ENCODE results near the gene ZFHX3.

The ZFHX3 gene

DNA sequence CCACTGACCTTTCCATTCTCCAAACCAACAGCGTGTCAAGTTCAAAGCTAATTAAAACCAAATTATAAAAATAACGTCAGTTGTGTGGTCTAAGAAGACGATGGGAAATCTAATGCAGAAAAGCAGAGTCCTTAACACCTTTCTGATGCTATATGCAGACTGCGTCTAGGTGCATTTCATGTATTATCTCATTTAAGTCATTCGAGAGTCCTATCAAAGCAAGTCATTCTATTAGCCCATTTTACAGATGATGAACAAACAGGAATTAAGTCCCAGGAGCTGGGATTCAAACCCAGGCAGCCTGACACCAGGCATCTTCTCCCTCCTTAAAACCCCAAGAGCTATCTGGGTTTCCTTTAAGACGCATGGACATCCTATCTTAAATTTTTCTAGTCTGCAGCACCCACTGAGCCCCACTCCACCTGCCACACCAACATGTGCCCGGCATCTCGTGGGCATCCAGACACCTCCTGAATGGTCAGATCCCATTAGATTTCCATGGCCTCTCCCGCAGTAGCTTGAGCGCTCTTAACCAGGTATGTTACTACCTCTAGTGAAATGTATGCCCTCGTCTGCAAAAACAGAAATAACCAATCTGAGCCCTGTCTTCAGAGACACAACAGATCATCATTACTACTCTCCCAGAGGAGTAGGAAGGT lies 115.1 kb downstream of the ZFHX3 start:
- no peaks in the 10 kb centered on the region for H3K27me3 ChIP-seq (ENCODE audit: low read depth, low read length)
- H3K79me2 ChIP-seq (ENCODE audit: low read length): no peaks in the 10 kb centered on the region
- no peaks in the 10 kb centered on the region for H3K36me3 ChIP-seq (replicated peaks; ENCODE audit: low read depth, low read length)
- H3K9ac ChIP-seq (ENCODE audit: low read length): no peak overlapping the region
- H3K4me3 ChIP-seq (ENCODE audit: low read length): no peak overlapping the region
- no peak overlapping the region for H3K4me2 ChIP-seq (ENCODE audit: low read length)
- no peaks in the 10 kb centered on the region for H3K4me1 ChIP-seq (ENCODE audit: low read length)
- no peak for TF ChIP-seq EZH2phosphoT487 (IDR thresholded peaks at IDR 0.05; ENCODE audit: low read depth)
- TF ChIP-seq, protein P1, sequence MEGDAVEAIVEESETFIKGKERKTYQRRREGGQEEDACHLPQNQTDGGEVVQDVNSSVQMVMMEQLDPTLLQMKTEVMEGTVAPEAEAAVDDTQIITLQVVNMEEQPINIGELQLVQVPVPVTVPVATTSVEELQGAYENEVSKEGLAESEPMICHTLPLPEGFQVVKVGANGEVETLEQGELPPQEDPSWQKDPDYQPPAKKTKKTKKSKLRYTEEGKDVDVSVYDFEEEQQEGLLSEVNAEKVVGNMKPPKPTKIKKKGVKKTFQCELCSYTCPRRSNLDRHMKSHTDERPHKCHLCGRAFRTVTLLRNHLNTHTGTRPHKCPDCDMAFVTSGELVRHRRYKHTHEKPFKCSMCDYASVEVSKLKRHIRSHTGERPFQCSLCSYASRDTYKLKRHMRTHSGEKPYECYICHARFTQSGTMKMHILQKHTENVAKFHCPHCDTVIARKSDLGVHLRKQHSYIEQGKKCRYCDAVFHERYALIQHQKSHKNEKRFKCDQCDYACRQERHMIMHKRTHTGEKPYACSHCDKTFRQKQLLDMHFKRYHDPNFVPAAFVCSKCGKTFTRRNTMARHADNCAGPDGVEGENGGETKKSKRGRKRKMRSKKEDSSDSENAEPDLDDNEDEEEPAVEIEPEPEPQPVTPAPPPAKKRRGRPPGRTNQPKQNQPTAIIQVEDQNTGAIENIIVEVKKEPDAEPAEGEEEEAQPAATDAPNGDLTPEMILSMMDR (IDR thresholded peaks at IDR 0.05; ENCODE audit: low read depth, low read length): no peak
- no peak overlapping the region for H3K27ac ChIP-seq (ENCODE audit: low read length)
- no peaks in the 10 kb centered on the region for H4K20me1 ChIP-seq (ENCODE audit: insufficient read depth, low read length)
- H2AFZ ChIP-seq (ENCODE audit: low read depth, low read length): no peak overlapping the region
- no peaks in the 10 kb centered on the region for H3K9me3 ChIP-seq (ENCODE audit: insufficient read depth, low read length)

DNA sequence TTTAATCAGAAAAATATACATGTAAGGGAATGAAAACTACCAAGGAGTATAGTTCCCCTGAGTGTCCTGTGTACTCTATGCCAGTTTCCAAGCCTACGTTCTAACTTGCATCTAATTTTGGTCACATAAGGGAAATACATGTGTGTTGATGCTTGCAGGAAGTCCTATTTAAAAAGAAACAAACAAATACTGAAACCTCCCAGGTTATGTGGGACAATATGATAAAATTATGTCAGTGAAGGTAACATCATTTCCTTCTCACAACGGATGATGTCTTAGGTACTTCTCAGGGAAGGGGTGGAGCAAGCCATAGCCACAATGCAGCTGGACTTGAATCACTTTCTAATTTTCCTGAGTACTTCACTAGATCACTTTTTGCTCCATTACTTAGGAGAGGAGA lies 115.9 kb downstream of the ZFHX3 start:
- Histone ChIP-seq H3K4me3 (ENCODE audit: low read length) (no peak overlapping the region), H3K36me3 (replicated peaks; ENCODE audit: low read depth, low read length) (no peaks in the 10 kb centered on the region), H4K20me1 (ENCODE audit: insufficient read depth, low read length) (no peaks in the 10 kb centered on the region), H3K27me3 (ENCODE audit: low read depth, low read length) (no peaks in the 10 kb centered on the region), H3K27ac (ENCODE audit: low read length) (no peak overlapping the region), H3K9ac (ENCODE audit: low read length) (no peak overlapping the region), H3K79me2 (ENCODE audit: low read length) (no peaks in the 10 kb centered on the region), H2AFZ (ENCODE audit: low read depth, low read length) (no peak overlapping the region), H3K4me2 (ENCODE audit: low read length) (0 out of 2 replicates have a peak overlapping the region, but pooled peaks have one; percentile 2), H3K9me3 (ENCODE audit: insufficient read depth, low read length) (no peaks in the 10 kb centered on the region), H3K4me1 (ENCODE audit: low read length) (no peaks in the 10 kb centered on the region)
- no peak for TF ChIP-seq EZH2phosphoT487 (IDR thresholded peaks at IDR 0.05; ENCODE audit: low read depth)
- TF ChIP-seq, protein P1 (IDR thresholded peaks at IDR 0.05; ENCODE audit: low read depth, low read length): no peak

DNA sequence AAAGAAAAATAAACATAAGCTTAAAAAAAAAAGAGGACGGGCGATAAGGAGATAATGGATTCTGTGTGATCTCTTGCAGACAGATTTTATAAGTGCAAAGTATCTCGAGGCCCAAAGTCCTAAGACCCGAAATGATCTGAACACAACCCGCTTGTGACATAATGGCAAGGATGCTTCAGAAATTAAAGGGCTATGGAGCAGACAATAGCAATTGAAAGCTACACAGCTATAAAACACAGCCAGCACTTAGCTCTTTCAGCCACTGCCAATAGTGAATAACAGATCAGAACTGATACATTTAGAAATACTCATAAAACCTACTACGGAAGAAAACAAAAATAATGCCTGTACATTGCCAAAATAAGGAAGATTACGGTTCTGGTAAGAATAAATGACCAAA lies 117.5 kb downstream of the ZFHX3 start:
- Histone ChIP-seq H3K27ac (ENCODE audit: low read length) (no peak overlapping the region), H3K4me1 (ENCODE audit: low read length) (no peaks in the 10 kb centered on the region), H3K4me2 (ENCODE audit: low read length) (no peak overlapping the region), H2AFZ (ENCODE audit: low read depth, low read length) (no peak overlapping the region), H3K27me3 (ENCODE audit: low read depth, low read length) (no peaks in the 10 kb centered on the region), H3K9ac (ENCODE audit: low read length) (no peak overlapping the region), H3K36me3 (replicated peaks; ENCODE audit: low read depth, low read length) (no peaks in the 10 kb centered on the region), H3K9me3 (ENCODE audit: insufficient read depth, low read length) (no peaks in the 10 kb centered on the region), H3K4me3 (ENCODE audit: low read length) (no peak overlapping the region), H4K20me1 (ENCODE audit: insufficient read depth, low read length) (no peaks in the 10 kb centered on the region), H3K79me2 (ENCODE audit: low read length) (no peaks in the 10 kb centered on the region)
- no peak for TF ChIP-seq EZH2phosphoT487 (IDR thresholded peaks at IDR 0.05; ENCODE audit: low read depth)
- TF ChIP-seq, protein P1 (IDR thresholded peaks at IDR 0.05; ENCODE audit: low read depth, low read length): no peak

DNA sequence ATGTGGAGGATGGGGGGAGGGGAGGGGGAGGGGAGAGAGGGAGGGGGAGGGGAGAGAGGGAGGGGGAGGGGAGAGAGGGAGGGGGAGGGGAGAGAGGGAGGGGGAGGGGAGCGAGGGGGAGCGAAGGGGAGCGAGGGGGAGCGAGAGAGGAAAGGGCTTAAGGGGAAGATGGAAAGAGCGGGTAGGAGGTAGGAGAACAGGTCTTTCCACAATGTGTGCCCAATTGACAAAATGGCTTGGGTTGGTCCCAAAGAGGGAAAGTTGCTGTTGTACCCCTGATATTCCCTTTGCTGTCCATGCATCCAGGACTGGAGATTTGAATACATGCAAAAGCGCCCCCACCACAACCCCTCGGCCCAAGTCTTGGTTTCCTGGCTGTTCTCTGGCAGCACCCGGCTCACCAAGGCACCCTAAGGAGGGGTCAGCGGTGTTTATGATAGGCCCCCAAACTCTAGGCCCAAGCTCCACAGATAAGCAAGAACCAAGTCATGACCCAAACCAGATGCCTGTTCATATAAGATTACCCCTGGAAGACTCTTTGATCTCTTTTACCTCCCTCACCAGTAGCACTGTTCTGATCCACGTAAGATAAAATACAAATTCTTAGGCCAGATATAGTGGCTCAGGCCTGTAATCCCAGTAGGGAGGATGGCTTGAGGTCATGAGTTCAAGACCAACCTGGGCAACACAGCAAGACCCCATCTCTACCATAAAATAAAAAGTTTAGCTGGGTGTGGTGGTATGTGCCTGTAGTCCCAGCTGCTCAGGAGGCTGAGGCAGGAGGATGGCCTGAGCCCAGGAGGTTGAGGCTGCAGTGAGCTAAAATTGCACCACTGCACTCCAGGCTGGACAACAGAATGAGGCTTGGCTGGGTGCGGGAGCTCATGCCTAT lies 119.6 kb downstream of the ZFHX3 start:
- Histone ChIP-seq H3K27ac (ENCODE audit: low read length) (no peak overlapping the region), H3K4me2 (ENCODE audit: low read length) (no peak overlapping the region)

More for the DNA sequence above, 119.6 kb downstream of the ZFHX3 start:
- no peak overlapping the region for H2AFZ ChIP-seq (ENCODE audit: low read depth, low read length)
- no peaks in the 10 kb centered on the region for H3K27me3 ChIP-seq (ENCODE audit: low read depth, low read length)
- H3K9ac ChIP-seq (ENCODE audit: low read length): no peak overlapping the region
- peaks cover 8% of the 10 kb centered on the region for H3K4me1 ChIP-seq (ENCODE audit: low read length)
- H3K4me3 ChIP-seq (ENCODE audit: low read length): no peak overlapping the region
- no peak for TF ChIP-seq EZH2phosphoT487 (IDR thresholded peaks at IDR 0.05; ENCODE audit: low read depth)
- TF ChIP-seq, protein P1 (IDR thresholded peaks at IDR 0.05; ENCODE audit: low read depth, low read length): no peak
- H3K9me3 ChIP-seq (ENCODE audit: insufficient read depth, low read length): no peaks in the 10 kb centered on the region
- H3K36me3 ChIP-seq (replicated peaks; ENCODE audit: low read depth, low read length): no peaks in the 10 kb centered on the region
- no peaks in the 10 kb centered on the region for H4K20me1 ChIP-seq (ENCODE audit: insufficient read depth, low read length)
- H3K79me2 ChIP-seq (ENCODE audit: low read length): no peaks in the 10 kb centered on the region
